Measurements from ENCODE around the gene ANKRD18B. TPM values are rescaled to one million over a fixed set of nuclear protein-coding genes. Genes with fewer than 3 reads are reported as not detected.

ANKRD18B gene
- total and polyA plus RNA-seq, 9 of the 15 experiments (the other 6 are each of a cell fraction or from before 2014, with no cell fraction given): 0.43 to 12.6 (median 1.8) TPM

DNA sequence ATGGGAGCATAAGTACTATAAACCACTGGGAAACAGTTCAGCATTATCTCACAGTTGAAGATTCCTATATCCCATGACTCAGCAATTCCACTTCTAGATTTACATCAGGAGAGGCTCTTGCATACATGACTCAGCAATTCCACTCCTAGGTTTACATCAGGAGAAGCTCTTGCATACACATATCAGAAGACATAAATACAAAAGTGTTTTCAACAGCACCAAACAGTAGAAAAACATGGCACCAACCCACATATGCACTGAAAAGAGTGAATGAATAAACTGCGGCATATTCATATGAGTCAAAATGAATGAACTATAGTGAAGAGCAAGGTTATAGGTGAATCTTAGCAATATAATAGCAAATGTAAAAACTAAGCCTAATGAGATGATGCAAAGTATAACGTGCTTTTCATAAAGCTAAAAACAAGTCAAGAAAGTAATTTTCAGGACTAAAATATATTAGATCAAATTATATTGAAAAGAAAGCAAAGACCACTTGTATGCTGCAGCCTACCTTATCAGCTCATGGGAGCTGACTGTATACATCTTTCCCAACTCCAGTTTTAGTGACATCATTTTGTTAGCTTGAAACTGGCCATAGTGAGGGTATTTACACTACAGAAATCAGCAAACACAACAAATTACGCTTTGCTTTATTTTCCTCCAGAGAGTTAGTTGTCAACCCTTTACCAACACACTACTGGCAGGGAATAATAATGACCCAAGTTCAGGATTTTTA, 95.8 kb downstream of the ANKRD18B start (continued):
- TF ChIP-seq MECOM (CRISPR knock-in tag; IDR thresholded peaks at IDR 0.05) (0 out of 2 replicates have a peak, but pooled peaks have one; percentile 42), TFAM (CRISPR knock-in tag; conservative IDR thresholded peaks at IDR 0.05) (no peak), CTBP1 (IDR thresholded peaks at IDR 0.05; ENCODE audit: borderline replicate concordance) (no peak; the same call in 1 of the 2 replicates), ZNF41 (CRISPR knock-in tag; conservative IDR thresholded peaks at IDR 0.05) (no peak), ZNF347 (CRISPR knock-in tag; IDR thresholded peaks at IDR 0.05; ENCODE audit: low read depth) (no peak), FOXM1 (IDR thresholded peaks at IDR 0.05; ENCODE audit: low read depth) (no peak), FOXM1 (CRISPR knock-in tag; IDR thresholded peaks at IDR 0.05; ENCODE audit: low read depth) (no peak), MAZ (CRISPR knock-in tag; conservative IDR thresholded peaks at IDR 0.05 in 1 of 2, IDR thresholded peaks at IDR 0.05 in 1 of 2) (0 out of 4 replicates have a peak, but pooled peaks of 1 of the 2 experiments have one; percentile 27), POLR2AphosphoS2 (IDR thresholded peaks at IDR 0.05; ENCODE audit: low read length) (no peak), FOSL1 (tag; conservative IDR thresholded peaks at IDR 0.05) (peak; percentile 90), EWSR1 (IDR thresholded peaks at IDR 0.05; ENCODE audit: borderline replicate concordance, low read depth, partially characterized antibody) (no peak), XRCC3 (IDR thresholded peaks at IDR 0.05) (no peak), ZNF239 (CRISPR knock-in tag; IDR thresholded peaks at IDR 0.05) (no peak), SP2 (IDR thresholded peaks at IDR 0.05; ENCODE audit: extremely low read depth, low read depth, low read length, poor library complexity, severe bottlenecking) (no peak), HMGN3 (IDR thresholded peaks at IDR 0.05; ENCODE audit: borderline replicate concordance, extremely low read depth, insufficient read length, low read depth, low read length) (no peak), CHD4 (IDR thresholded peaks at IDR 0.05; ENCODE audit: insufficient read depth, insufficient replicate concordance, low read depth, low read length, poor library complexity, severe bottlenecking) (no peak)
- TF ChIP-seq, protein P1, sequence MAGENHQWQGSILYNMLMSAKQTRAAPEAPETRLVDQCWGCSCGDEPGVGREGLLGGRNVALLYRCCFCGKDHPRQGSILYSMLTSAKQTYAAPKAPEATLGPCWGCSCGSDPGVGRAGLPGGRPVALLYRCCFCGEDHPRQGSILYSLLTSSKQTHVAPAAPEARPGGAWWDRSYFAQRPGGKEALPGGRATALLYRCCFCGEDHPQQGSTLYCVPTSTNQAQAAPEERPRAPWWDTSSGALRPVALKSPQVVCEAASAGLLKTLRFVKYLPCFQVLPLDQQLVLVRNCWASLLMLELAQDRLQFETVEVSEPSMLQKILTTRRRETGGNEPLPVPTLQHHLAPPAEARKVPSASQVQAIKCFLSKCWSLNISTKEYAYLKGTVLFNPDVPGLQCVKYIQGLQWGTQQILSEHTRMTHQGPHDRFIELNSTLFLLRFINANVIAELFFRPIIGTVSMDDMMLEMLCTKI (IDR thresholded peaks at IDR 0.05; ENCODE audit: partially characterized antibody): no peak
- TF ChIP-seq, protein P2, sequence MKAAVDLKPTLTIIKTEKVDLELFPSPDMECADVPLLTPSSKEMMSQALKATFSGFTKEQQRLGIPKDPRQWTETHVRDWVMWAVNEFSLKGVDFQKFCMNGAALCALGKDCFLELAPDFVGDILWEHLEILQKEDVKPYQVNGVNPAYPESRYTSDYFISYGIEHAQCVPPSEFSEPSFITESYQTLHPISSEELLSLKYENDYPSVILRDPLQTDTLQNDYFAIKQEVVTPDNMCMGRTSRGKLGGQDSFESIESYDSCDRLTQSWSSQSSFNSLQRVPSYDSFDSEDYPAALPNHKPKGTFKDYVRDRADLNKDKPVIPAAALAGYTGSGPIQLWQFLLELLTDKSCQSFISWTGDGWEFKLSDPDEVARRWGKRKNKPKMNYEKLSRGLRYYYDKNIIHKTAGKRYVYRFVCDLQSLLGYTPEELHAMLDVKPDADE (conservative IDR thresholded peaks at IDR 0.05; ENCODE audit: control insufficient read depth, low read depth, low read length): no peak
- TF ChIP-seq, protein P3, sequence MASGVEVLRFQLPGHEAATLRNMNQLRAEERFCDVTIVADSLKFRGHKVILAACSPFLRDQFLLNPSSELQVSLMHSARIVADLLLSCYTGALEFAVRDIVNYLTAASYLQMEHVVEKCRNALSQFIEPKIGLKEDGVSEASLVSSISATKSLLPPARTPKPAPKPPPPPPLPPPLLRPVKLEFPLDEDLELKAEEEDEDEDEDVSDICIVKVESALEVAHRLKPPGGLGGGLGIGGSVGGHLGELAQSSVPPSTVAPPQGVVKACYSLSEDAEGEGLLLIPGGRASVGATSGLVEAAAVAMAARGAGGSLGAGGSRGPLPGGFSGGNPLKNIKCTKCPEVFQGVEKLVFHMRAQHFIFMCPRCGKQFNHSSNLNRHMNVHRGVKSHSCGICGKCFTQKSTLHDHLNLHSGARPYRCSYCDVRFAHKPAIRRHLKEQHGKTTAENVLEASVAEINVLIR (CRISPR knock-in tag; IDR thresholded peaks at IDR 0.05): no peak
- TF ChIP-seq, protein P4, sequence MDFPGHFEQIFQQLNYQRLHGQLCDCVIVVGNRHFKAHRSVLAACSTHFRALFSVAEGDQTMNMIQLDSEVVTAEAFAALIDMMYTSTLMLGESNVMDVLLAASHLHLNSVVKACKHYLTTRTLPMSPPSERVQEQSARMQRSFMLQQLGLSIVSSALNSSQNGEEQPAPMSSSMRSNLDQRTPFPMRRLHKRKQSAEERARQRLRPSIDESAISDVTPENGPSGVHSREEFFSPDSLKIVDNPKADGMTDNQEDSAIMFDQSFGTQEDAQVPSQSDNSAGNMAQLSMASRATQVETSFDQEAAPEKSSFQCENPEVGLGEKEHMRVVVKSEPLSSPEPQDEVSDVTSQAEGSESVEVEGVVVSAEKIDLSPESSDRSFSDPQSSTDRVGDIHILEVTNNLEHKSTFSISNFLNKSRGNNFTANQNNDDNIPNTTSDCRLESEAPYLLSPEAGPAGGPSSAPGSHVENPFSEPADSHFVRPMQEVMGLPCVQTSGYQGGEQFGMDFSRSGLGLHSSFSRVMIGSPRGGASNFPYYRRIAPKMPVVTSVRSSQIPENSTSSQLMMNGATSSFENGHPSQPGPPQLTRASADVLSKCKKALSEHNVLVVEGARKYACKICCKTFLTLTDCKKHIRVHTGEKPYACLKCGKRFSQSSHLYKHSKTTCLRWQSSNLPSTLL (IDR thresholded peaks at IDR 0.05): no peak
